Mesodermal cell (in vitro differentiated cells): ENCODE results near the gene CLEC3B.

Experiments used
- H3K27ac ChIP-seq: 2 replicates; pipeline ENCODE4 v1.7.0; 2013; ENCODE audit warnings: mild to moderate bottlenecking, low read depth, low read length, moderate library complexity; ENCODE audit not compliant: severe bottlenecking
- H3K36me3 ChIP-seq: 2 replicates; pipeline ENCODE4 v1.7.1; 2013; ENCODE audit warnings: mild to moderate bottlenecking, low read length, moderate library complexity; ENCODE audit not compliant: control insufficient read depth, insufficient read depth
- H3K4me1 ChIP-seq: one replicate; pipeline ENCODE4 v1.7.1; 2013; ENCODE audit warnings: mild to moderate bottlenecking, low read length; ENCODE audit not compliant: insufficient read depth, control insufficient read depth, poor library complexity, severe bottlenecking
- H3K4me3 ChIP-seq: 2 replicates; pipeline ENCODE4 v1.7.0; 2013; ENCODE audit warnings: low read length, control low read depth, mild to moderate bottlenecking; ENCODE audit not compliant: insufficient read depth, poor library complexity, severe bottlenecking; ENCODE audit errors: extremely low read depth
- H3K9me3 ChIP-seq: 2 replicates; pipeline ENCODE4 v1.7.1; 2013; ENCODE audit warnings: mild to moderate bottlenecking, low read length, moderate library complexity; ENCODE audit not compliant: control insufficient read depth
- WGBS, 2 experiments: methylation state at CpG; one replicate each; pipeline ENCODE4 v1.1.5; 2013; ENCODE audit warnings: missing lambda C conversion rate in 2 of 2; ENCODE audit not compliant: insufficient coverage in 2 of 2; 5-methylcytosine and 5-hydroxymethylcytosine counted together

CLEC3B gene

DNA sequence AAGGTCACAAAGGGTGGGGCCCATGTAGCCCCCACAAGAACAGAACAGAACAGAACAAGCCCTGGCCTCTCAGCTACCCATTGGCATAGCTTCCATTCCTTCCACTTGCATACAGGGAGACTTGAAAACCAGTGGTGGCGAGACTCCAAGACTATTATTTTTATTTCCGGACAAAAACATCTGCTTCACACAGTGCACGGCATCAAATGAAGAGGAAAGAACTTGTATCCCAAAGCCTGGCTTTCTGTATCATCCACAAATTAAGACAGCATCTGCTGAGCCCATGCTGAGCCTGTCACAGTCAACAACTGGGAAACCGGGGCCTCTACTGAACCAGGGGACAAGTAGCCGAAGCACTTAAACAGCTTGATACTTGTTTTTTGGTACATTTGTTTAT is 56.0 kb downstream of the CLEC3B start:
- Histone ChIP-seq H3K36me3 (no peaks in the 10 kb centered on the region), H3K27ac (no peak overlapping the region), H3K4me1 (peaks cover 8% of the 10 kb centered on the region), H3K4me3 (no peak overlapping the region), H3K9me3 (no peaks in the 10 kb centered on the region)
- 83 to 95% methylated on average over 1 to 5 of the region's 5 CpGs for WGBS, 2 experiments

DNA sequence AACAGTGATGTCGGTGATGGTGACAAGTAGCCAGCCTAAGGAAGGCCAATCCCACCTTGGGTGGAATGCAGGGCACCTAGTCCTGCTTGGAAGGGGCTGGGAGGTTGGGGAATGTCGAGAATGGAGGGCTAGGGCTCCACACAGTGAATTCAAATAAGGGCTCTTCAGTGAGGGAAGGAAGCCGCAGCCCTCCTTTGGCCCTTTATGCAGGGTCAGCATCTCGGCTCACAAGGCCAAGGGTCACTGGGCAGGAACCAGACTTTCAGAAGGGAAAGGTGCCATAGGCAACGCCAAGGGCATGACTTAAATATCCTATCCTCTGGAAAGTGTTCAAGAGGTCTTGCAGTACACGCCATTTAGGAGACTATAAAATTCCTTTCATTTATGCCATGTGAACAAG is 56.9 kb downstream of the CLEC3B start:
- WGBS, 2 experiments, result 76 to 95% methylated on average over 5 to 6 of the region's 6 CpGs
- Histone ChIP-seq H3K4me1 (peaks cover 8% of the 10 kb centered on the region), H3K9me3 (no peaks in the 10 kb centered on the region), H3K36me3 (no peaks in the 10 kb centered on the region), H3K4me3 (no peak overlapping the region), H3K27ac (no peak overlapping the region)

DNA sequence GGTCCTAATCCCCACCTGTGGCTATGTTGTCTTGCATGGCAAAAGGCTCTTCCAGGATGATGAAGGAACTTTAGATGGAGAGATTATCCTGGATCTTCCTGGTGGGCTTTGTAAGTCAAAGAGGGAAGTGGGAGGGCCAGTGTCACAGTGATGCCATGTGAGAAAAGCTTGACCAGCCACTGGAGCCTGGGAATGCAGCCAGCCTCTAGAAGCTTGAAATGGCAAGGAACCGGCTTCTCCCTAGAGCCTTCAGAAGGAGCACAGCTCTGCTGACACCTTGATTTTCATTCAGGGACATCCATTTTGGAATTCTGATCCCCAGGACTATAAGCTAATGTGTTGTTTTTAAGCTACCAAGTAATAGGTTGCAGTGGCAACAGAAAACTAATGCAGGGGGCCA is 58.3 kb downstream of the CLEC3B start:
- H3K4me3 ChIP-seq, result no peak overlapping the region
- 93 to 100% methylated on average over 1 of the region's 1 CpG for WGBS, 2 experiments
- no peak overlapping the region for H3K27ac ChIP-seq
- no peaks in the 10 kb centered on the region for H3K36me3 ChIP-seq
- no peaks in the 10 kb centered on the region for H3K9me3 ChIP-seq
- peaks cover 15% of the 10 kb centered on the region for H3K4me1 ChIP-seq

DNA sequence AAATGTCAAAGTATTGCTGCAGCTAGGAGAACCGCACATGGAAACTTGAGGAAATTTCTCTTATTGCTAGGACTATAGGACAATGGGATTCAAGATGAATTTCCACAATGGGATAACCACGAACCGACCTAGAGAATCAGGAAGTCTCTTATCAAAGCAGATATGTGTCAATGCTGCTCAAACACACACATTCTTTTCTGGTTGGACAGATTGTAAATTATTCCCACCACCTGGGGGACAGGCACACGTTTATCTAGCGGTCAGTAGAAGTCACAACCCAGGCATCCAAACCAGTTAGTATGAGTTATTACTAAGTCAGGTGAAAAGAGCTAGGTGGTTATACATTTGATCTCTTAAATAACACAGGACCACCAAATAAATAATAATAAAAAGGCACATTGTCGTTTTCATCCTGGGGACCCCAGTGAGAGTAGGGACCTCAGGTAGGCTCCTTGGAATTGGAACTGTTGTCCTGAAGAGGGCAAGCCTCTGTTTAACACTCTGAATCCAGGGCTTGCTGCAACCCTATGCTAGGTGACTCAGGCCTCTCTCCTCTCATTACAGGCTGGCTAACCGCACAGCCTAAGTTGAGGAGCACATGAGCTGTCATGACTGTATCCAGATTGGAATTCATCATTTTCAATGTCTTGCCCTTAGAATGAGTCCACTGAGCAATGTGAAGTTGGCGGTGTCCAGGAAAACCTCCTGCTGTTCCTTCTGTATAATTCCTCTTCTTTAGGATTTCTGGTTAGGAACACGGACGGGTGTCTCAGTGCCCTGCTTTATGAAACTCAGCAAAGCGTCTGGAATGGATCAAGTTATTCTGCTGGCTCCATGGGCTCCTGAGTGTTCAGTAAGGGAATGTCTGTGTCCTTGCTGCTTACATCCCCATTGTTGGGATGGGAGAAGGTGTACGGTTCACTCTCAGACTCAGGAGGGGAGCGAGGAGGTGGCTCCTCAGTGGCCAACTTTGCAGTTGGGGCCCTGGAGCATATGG is 59.0 kb downstream of the CLEC3B start:
- Histone ChIP-seq H3K4me1 (peaks cover 15% of the 10 kb centered on the region), H3K9me3 (no peaks in the 10 kb centered on the region), H3K4me3 (no peak overlapping the region), H3K27ac (no peak overlapping the region), H3K36me3 (no peaks in the 10 kb centered on the region)
- 91 to 96% methylated on average over 5 to 8 of the region's 13 CpGs for WGBS, 2 experiments
